SK-N-SH (cell line): Measurements from ENCODE around the gene TLE1. TPM values are rescaled to one million over a fixed set of nuclear protein-coding genes. Genes with fewer than 3 reads are reported as not detected.

Experiments used
- CTCF ChIA-PET: fragments of 300-600, 350-600 bp; formaldehyde crosslinking; extraction: SDS; loops from one replicate; lab custom pipeline; 2021; lab: Yijun Ruan, JAX
- POLR2A ChIA-PET: fragments of 350-600 bp; sonication (Branson Sonifier 250); formaldehyde crosslinking; extraction: SDS; loops from one replicate; lab custom pipeline; 2020; ENCODE audit warnings: antibody characterized with exemption, inconsistent platforms; lab: Yijun Ruan, JAX
- DNase-seq: peaks from one replicate; pipeline ENCODE4 v3.0.0; 2012
- H2AFZ ChIP-seq: fragments of 200-600 bp; sonication (generic); 2 replicates; pipeline ENCODE4 v1.8.1; 2016; ENCODE audit warnings: antibody characterized with exemption, mild to moderate bottlenecking, low read depth
- H3F3A ChIP-seq: fragments of 200-600 bp; sonication (generic); replicated peaks from 2 replicates; pipeline ENCODE3; 2016; ENCODE audit warnings: antibody characterized with exemption, mild to moderate bottlenecking; ENCODE audit not compliant: insufficient read depth
- H3K27ac ChIP-seq, 2 experiments: fragments of 200-500 bp in 1 of 2; fragments of 200-600 bp in 1 of 2; sonication (Bioruptor generic) in 1 of 2; sonication (generic), shearing (Covaris generic) in 1 of 2; 2 replicates each; pipeline versions ENCODE4 v1.5.1 to v1.6.1; 2014 to 2016; ENCODE audit warnings: low read depth in 2 of 2, inconsistent platforms in 1 of 2, low read length in 1 of 2, mild to moderate bottlenecking in 1 of 2, mixed read lengths in 1 of 2
- H3K27me3 ChIP-seq: fragments of 200-600 bp; sonication (generic), shearing (Covaris generic); 2 replicates; pipeline ENCODE4 v1.6.1; 2016; ENCODE audit warnings: mixed run types; ENCODE audit not compliant: insufficient read depth
- H3K36me3 ChIP-seq, 2 experiments: fragments of 200-500 bp in 1 of 2; fragments of 200-600 bp in 1 of 2; sonication (Bioruptor generic) in 1 of 2; sonication (generic) in 1 of 2; replicated peaks in 1 of 2; 2 replicates each; pipeline versions ENCODE3 to v1.5.1; 2014 to 2016; ENCODE audit warnings: low read length in 1 of 2, mild to moderate bottlenecking in 1 of 2; ENCODE audit not compliant: insufficient read depth in 2 of 2, control insufficient read depth in 1 of 2
- H3K4me1 ChIP-seq, 2 experiments: fragments of 200-500 bp in 1 of 2; fragments of 200-600 bp in 1 of 2; sonication (Bioruptor generic) in 1 of 2; sonication (generic), shearing (Covaris generic) in 1 of 2; 2 replicates each; pipeline versions ENCODE4 v1.5.1 to v1.6.1; 2014 to 2016; ENCODE audit warnings: low read depth in 1 of 2, low read length in 1 of 2, mixed run types in 1 of 2; ENCODE audit not compliant: insufficient read depth in 2 of 2, control insufficient read depth in 1 of 2
- H3K4me2 ChIP-seq: fragments of 200-600 bp; sonication (generic), shearing (Covaris generic); 2 replicates; pipeline ENCODE4 v1.6.1; 2017; ENCODE audit warnings: mixed run types
- H3K4me3 ChIP-seq, 2 experiments: fragments of 200-500 bp in 1 of 2; fragments of 200-600 bp in 1 of 2; sonication (Bioruptor generic) in 1 of 2; sonication (generic), shearing (Covaris generic) in 1 of 2; 2 replicates each; pipeline versions ENCODE4 v1.5.1 to v1.8.1; 2014 to 2016; ENCODE audit warnings: low read depth in 2 of 2, inconsistent platforms in 1 of 2, low read length in 1 of 2, mild to moderate bottlenecking in 1 of 2, mixed read lengths in 1 of 2, moderate library complexity in 1 of 2
- H3K79me2 ChIP-seq: fragments of 200-600 bp; sonication (generic); 2 replicates; pipeline ENCODE4 v1.8.1; 2017; ENCODE audit warnings: mild to moderate bottlenecking; ENCODE audit not compliant: insufficient read depth
- H3K9ac ChIP-seq: fragments of 200-600 bp; sonication (generic); 2 replicates; pipeline ENCODE4 v1.6.1; 2017; ENCODE audit warnings: mixed run types
- H3K9me2 ChIP-seq: fragments of 200-600 bp; sonication (generic); 2 replicates; pipeline ENCODE4 v1.6.1; 2017; ENCODE audit warnings: mixed run types
- H3K9me3 ChIP-seq: fragments of 200-600 bp; sonication (generic); 2 replicates; pipeline ENCODE4 v1.6.1; 2017; ENCODE audit warnings: mixed run types, mild to moderate bottlenecking, moderate library complexity
- H4K20me1 ChIP-seq: fragments of 200-600 bp; sonication (generic); 2 replicates; pipeline ENCODE4 v1.6.1; 2017; ENCODE audit warnings: mild to moderate bottlenecking, mixed run types; ENCODE audit not compliant: insufficient read depth
- ELF1 ChIP-seq: IDR thresholded peaks from 2 replicates; pipeline ENCODE4 v1.4.0; 2012
- EZH2phosphoT487 ChIP-seq: fragments of 200-600 bp; sonication (generic); IDR thresholded peaks from 2 replicates; pipeline ENCODE4 v1.6.1; 2017; ENCODE audit warnings: low read depth, mixed run types, mild to moderate bottlenecking, antibody characterized with exemption, moderate library complexity, borderline replicate concordance
- FOSL2 ChIP-seq: IDR thresholded peaks from 2 replicates; pipeline ENCODE4 v1.4.0; 2012; ENCODE audit warnings: low read depth, mild to moderate bottlenecking, moderate library complexity, borderline replicate concordance
- GABPA ChIP-seq: IDR thresholded peaks from 2 replicates; pipeline ENCODE4 v1.4.0; 2012; ENCODE audit warnings: low read depth, mild to moderate bottlenecking
- JUND ChIP-seq: IDR thresholded peaks from 2 replicates; pipeline ENCODE4 v1.4.0; 2012
- MEF2A ChIP-seq: IDR thresholded peaks from 2 replicates; pipeline ENCODE4 v1.4.0; 2012; ENCODE audit warnings: low read depth, borderline replicate concordance
- NFIC ChIP-seq: IDR thresholded peaks from 2 replicates; pipeline ENCODE4 v1.4.0; 2012; ENCODE audit warnings: borderline replicate concordance
- NRF1 ChIP-seq: IDR thresholded peaks from 2 replicates; pipeline ENCODE4 v1.6.1; 2012; ENCODE audit warnings: low read depth, mild to moderate bottlenecking, low read length
- RFX5 ChIP-seq: IDR thresholded peaks from 2 replicates; pipeline ENCODE4 v1.6.1; 2012; ENCODE audit warnings: mild to moderate bottlenecking, improper control_type of control experiment, low read length
- TCF12 ChIP-seq: IDR thresholded peaks from 2 replicates; pipeline ENCODE4 v1.4.0; 2012
- TEAD4 ChIP-seq: IDR thresholded peaks from 2 replicates; pipeline ENCODE4 v1.4.0; 2012; ENCODE audit warnings: mild to moderate bottlenecking, borderline replicate concordance; ENCODE audit not compliant: insufficient read depth
- WGBS: methylation state at CpG from one replicate; pipeline ENCODE4 v1.1.6; 2017; ENCODE audit warnings: low lambda C conversion rate; 5-methylcytosine and 5-hydroxymethylcytosine counted together
- polyA plus RNA-seq, 3 experiments: library from polyadenylated mRNA; depleted of rRNA; stranded (reverse); fragments of >200 nt; gene quantifications; 2 replicates each; pipeline ENCODE4 v1.2.3, GENCODE V29; 2012
- TF ChIP-seq, protein P1 (sequence below): fragments of 150-350 bp; IDR thresholded peaks from 2 replicates; pipeline ENCODE4 v1.6.1; 2016; ENCODE audit warnings: mild to moderate bottlenecking, low read depth, low read length
- TF ChIP-seq, protein P2 (sequence below): fragments of 200-600 bp; sonication (generic); IDR thresholded peaks from 2 replicates; pipeline ENCODE4 v1.6.1; 2017; ENCODE audit warnings: antibody characterized with exemption, mild to moderate bottlenecking, moderate library complexity
- TF ChIP-seq, protein P3 (sequence below): IDR thresholded peaks from 2 replicates; pipeline ENCODE4 v1.4.0; 2012; ENCODE audit warnings: low read depth
- TF ChIP-seq, protein P4 (sequence below): IDR thresholded peaks from 2 replicates; pipeline ENCODE4; 2012
- TF ChIP-seq, protein P5 (sequence below): IDR thresholded peaks from 2 replicates; pipeline ENCODE4 v1.4.0; 2012; ENCODE audit warnings: low read depth, borderline replicate concordance
- TF ChIP-seq, protein P6 (sequence below): IDR thresholded peaks from 2 replicates; pipeline ENCODE4 v1.6.1; 2012; ENCODE audit warnings: mild to moderate bottlenecking, low read depth, low read length, moderate library complexity

Gene TLE1
- polyA plus RNA-seq, 1 of the 3 experiments (the other 2 are of a cell fraction): 33.0 TPM

DNA sequence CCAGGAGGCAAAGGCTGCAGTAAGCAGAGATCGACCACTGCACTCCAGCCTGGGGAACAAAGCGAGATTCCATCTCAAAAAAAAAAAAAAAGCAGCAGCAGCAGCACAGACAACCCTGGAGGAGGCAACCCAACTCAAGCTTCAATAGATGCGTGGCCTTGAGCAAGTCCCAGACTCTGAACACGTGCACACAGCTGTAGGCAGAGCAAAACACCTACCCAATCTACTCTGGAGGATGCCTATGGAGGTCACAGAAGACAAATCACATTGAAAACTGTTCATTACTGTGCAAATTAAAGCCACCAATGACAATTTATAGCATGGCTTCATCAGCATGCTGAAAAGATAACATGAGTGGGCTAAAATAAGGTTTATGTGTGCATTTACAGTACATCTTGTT is 7.2 kb downstream of the TLE1 start:
- Histone ChIP-seq H3K79me2 (peaks cover 96% of the 10 kb centered on the region), H3K36me3 (peaks cover 11 to 12% of the 10 kb centered on the region in 2 experiments), H3F3A (no peaks in the 10 kb centered on the region), H3K27ac (no peak overlapping the region), H3K9ac (no peak overlapping the region), H2AFZ (no peak overlapping the region), H3K4me3 (no peak overlapping the region), H3K9me3 (no peaks in the 10 kb centered on the region), H3K9me2 (no peaks in the 10 kb centered on the region), H3K4me1 (peaks cover 6 to 11% of the 10 kb centered on the region in 2 experiments; a peak in 2 of 4 replicates), H4K20me1 (peaks cover 18% of the 10 kb centered on the region; the same call in 1 of the 2 replicates), H3K4me2 (no peak overlapping the region), H3K27me3 (no peaks in the 10 kb centered on the region)
- TF ChIP-seq, protein P1, sequence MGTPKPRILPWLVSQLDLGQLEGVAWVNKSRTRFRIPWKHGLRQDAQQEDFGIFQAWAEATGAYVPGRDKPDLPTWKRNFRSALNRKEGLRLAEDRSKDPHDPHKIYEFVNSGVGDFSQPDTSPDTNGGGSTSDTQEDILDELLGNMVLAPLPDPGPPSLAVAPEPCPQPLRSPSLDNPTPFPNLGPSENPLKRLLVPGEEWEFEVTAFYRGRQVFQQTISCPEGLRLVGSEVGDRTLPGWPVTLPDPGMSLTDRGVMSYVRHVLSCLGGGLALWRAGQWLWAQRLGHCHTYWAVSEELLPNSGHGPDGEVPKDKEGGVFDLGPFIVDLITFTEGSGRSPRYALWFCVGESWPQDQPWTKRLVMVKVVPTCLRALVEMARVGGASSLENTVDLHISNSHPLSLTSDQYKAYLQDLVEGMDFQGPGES: no peak
- TF ChIP-seq FOSL2 (no peak), NFIC (no peak), TCF12 (no peak), JUND (no peak), TEAD4 (no peak), MEF2A (no peak)
- TF ChIP-seq, protein P2, sequence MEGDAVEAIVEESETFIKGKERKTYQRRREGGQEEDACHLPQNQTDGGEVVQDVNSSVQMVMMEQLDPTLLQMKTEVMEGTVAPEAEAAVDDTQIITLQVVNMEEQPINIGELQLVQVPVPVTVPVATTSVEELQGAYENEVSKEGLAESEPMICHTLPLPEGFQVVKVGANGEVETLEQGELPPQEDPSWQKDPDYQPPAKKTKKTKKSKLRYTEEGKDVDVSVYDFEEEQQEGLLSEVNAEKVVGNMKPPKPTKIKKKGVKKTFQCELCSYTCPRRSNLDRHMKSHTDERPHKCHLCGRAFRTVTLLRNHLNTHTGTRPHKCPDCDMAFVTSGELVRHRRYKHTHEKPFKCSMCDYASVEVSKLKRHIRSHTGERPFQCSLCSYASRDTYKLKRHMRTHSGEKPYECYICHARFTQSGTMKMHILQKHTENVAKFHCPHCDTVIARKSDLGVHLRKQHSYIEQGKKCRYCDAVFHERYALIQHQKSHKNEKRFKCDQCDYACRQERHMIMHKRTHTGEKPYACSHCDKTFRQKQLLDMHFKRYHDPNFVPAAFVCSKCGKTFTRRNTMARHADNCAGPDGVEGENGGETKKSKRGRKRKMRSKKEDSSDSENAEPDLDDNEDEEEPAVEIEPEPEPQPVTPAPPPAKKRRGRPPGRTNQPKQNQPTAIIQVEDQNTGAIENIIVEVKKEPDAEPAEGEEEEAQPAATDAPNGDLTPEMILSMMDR: no peak
- TF ChIP-seq, protein P3, sequence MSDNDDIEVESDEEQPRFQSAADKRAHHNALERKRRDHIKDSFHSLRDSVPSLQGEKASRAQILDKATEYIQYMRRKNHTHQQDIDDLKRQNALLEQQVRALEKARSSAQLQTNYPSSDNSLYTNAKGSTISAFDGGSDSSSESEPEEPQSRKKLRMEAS: no peak
- ChIA-PET POLR2A (no interaction called here), CTCF (no interaction called here)
- 93% methylated on average over 4 of the region's 4 CpGs for WGBS
- DNase-seq: no peak

DNA sequence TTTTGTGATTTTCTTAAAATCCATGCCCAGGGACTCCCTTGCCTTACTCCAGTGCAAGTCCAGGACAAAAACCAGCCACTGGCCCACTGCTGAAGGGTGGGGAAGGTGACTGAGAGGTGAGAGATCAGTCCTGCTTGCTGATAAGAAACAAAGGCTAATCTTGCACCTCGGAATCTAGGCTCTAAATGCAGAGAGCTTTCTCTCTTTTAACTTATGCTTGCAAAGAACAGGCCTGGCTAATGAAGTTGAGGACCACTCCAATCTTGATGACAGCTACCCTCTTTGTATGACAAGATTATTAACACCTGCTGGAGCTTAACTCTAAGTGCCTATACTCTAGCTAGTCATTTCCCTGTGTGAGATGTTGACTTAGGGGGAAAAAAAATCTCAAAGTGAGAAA is 8.8 kb downstream of the TLE1 start:
- Histone ChIP-seq H3F3A (no peaks in the 10 kb centered on the region), H3K4me3 (no peak overlapping the region), H3K9ac (no peak overlapping the region), H4K20me1 (peaks cover 5% of the 10 kb centered on the region; the same call in 1 of the 2 replicates), H3K27me3 (no peaks in the 10 kb centered on the region), H3K9me2 (no peaks in the 10 kb centered on the region), H3K36me3 (peaks cover 10% of the 10 kb centered on the region in 2 experiments), H3K9me3 (no peaks in the 10 kb centered on the region), H3K79me2 (peaks cover 96% of the 10 kb centered on the region), H2AFZ (no peak overlapping the region), H3K4me1 (peaks cover 0 to 2% of the 10 kb centered on the region in 2 experiments; a peak in 1 of 4 replicates), H3K27ac (no peak overlapping the region), H3K4me2 (no peak overlapping the region)
- DNase-seq: no peak
- ChIA-PET CTCF (interaction anchor here (1.5 kb wide), 1 partner anchor 158 kb away, joined by 5 read pairs; no protein-coding TSS in a partner anchor), POLR2A (no interaction called here)
- 90% methylated on average over 1 of the region's 1 CpG for WGBS
- no peak for TF ChIP-seq RFX5
- TF ChIP-seq EZH2phosphoT487: no peak
- no peak for TF ChIP-seq TEAD4
- no peak for TF ChIP-seq GABPA
- no peak for TF ChIP-seq FOSL2
- TF ChIP-seq MEF2A: no peak
- TF ChIP-seq, protein P1: no peak
- TF ChIP-seq, protein P4, sequence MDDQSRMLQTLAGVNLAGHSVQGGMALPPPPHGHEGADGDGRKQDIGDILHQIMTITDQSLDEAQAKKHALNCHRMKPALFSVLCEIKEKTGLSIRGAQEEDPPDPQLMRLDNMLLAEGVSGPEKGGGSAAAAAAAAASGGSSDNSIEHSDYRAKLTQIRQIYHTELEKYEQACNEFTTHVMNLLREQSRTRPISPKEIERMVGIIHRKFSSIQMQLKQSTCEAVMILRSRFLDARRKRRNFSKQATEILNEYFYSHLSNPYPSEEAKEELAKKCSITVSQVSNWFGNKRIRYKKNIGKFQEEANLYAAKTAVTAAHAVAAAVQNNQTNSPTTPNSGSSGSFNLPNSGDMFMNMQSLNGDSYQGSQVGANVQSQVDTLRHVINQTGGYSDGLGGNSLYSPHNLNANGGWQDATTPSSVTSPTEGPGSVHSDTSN: no peak
- TF ChIP-seq NRF1: no peak
- TF ChIP-seq, protein P5, sequence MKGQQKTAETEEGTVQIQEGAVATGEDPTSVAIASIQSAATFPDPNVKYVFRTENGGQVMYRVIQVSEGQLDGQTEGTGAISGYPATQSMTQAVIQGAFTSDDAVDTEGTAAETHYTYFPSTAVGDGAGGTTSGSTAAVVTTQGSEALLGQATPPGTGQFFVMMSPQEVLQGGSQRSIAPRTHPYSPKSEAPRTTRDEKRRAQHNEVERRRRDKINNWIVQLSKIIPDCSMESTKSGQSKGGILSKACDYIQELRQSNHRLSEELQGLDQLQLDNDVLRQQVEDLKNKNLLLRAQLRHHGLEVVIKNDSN: no peak
- TF ChIP-seq ELF1: no peak
- TF ChIP-seq, protein P6, sequence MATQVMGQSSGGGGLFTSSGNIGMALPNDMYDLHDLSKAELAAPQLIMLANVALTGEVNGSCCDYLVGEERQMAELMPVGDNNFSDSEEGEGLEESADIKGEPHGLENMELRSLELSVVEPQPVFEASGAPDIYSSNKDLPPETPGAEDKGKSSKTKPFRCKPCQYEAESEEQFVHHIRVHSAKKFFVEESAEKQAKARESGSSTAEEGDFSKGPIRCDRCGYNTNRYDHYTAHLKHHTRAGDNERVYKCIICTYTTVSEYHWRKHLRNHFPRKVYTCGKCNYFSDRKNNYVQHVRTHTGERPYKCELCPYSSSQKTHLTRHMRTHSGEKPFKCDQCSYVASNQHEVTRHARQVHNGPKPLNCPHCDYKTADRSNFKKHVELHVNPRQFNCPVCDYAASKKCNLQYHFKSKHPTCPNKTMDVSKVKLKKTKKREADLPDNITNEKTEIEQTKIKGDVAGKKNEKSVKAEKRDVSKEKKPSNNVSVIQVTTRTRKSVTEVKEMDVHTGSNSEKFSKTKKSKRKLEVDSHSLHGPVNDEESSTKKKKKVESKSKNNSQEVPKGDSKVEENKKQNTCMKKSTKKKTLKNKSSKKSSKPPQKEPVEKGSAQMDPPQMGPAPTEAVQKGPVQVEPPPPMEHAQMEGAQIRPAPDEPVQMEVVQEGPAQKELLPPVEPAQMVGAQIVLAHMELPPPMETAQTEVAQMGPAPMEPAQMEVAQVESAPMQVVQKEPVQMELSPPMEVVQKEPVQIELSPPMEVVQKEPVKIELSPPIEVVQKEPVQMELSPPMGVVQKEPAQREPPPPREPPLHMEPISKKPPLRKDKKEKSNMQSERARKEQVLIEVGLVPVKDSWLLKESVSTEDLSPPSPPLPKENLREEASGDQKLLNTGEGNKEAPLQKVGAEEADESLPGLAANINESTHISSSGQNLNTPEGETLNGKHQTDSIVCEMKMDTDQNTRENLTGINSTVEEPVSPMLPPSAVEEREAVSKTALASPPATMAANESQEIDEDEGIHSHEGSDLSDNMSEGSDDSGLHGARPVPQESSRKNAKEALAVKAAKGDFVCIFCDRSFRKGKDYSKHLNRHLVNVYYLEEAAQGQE: no peak
